Bronchus fibroblast of lung (primary cell): ENCODE measurements around the gene PIN1. TPM values are rescaled to one million over a fixed set of nuclear protein-coding genes. Genes with fewer than 3 reads are reported as not detected.

Experiments used
- total RNA-seq: library from RNA; depleted of rRNA; stranded (reverse); fragments of >200 nt; gene quantifications from 2 replicates; pipeline ENCODE4 v1.2.3, GENCODE V29; 2015

PIN1 gene
- total RNA-seq, result 188 and 199 TPM in 2 replicates

GRCh38 chr19:9834726-9835506 is at the start of gene PIN1:
TSS of gene PIN1 (plus strand) at chr19:9835318. CDS start at chr19:9835345, 27 bp downstream.

GRCh38 chr19:9818734-9819595 is 16.2 kb upstream of the PIN1 start, which contains the start of gene FBXL12:
TSS of gene FBXL12 (minus strand) at chr19:9819079. CDS start at chr19:9818813, 266 bp downstream.

GRCh38 chr19:9827289-9828238 is 7.6 kb upstream of the PIN1 start, which contains the start of gene UBL5:
TSS of gene UBL5 (plus strand) at chr19:9827918. CDS start at chr19:9828338, 420 bp downstream.

Other genes starting within 250 kb of the PIN1 start
- gene ZNF561, start 214.1 kb upstream of the PIN1 start, total RNA-seq, result 11.9 and 16.5 TPM in 2 replicates
- 11.8 and 12.5 TPM in 2 replicates for gene ZNF562, start 160.2 kb upstream of the PIN1 start, total RNA-seq
- gene ZNF846, start 66.6 kb upstream of the PIN1 start, total RNA-seq, result 3.1 and 4.7 TPM in 2 replicates
- gene FBXL12, start 16.2 kb upstream of the PIN1 start, total RNA-seq, result 26.5 and 28.1 TPM in 2 replicates
- 886 and 930 TPM in 2 replicates for gene UBL5, start 7.4 kb upstream of the PIN1 start, total RNA-seq
- gene OLFM2, start 101.2 kb downstream of the PIN1 start, total RNA-seq, result 0.45 TPM in 1 of 2 replicates, not detected in the other
- 0.34 and 0.59 TPM in 2 replicates for gene COL5A3, start 175.2 kb downstream of the PIN1 start, total RNA-seq
- not detected in 2 replicates for gene RDH8, start 178.2 kb downstream of the PIN1 start, total RNA-seq